Stimulated activated CD8-positive, alpha-beta memory T cell treated with anti-CD3 and anti-CD28 coated beads, Interleukin-4, amount 100 ng/mL, for 1 hour (primary cell): ENCODE data around the gene TAF10.

Experiments
- DNase-seq, 2 donors: peaks; one replicate each; pipeline ENCODE4 v3.0.0-alpha.2; 2020; ENCODE audit warnings: low read depth in 2 of 2, low spot score in 1 of 2

Gene TAF10

GRCh38 chr11:6625832-6626420, 13.9 kb upstream of the TAF10 start:
- DNase-seq: no peak

GRCh38 chr11:6625156-6625831, 13.3 kb upstream of the TAF10 start:
- no peak for DNase-seq

GRCh38 chr11:6623391-6624363, 11.7 kb upstream of the TAF10 start:
- DNase-seq: no peak

- no peak for DNase-seq
Measured at GRCh38 chr11:6622261-6623171, 10.5 kb upstream of the TAF10 start.

- DNase-seq: no peak
Measured at GRCh38 chr11:6621711-6622211, 9.7 kb upstream of the TAF10 start.

- DNase-seq: no peak
Measured at GRCh38 chr11:6620636-6621035, 8.6 kb upstream of the TAF10 start.

- DNase-seq: peak; percentile 82 to 84
Measured at GRCh38 chr11:6619004-6619745, 7.2 kb upstream of the TAF10 start, which contains the start of gene TPP1. Gene TPP1 (minus strand): TSS chr11:6619422. CDS start chr11:6619400, 22 bp downstream.

- DNase-seq: peak in 1 of 2 donors; percentile 61
Measured at GRCh38 chr11:6618117-6619003, 6.3 kb upstream of the TAF10 start.

GRCh38 chr11:6617315-6617781, 5.3 kb upstream of the TAF10 start:
- no peak for DNase-seq

GRCh38 chr11:6616596-6617250, 4.7 kb upstream of the TAF10 start:
- DNase-seq: no peak

- DNase-seq: no peak
Measured at GRCh38 chr11:6615882-6616585, 4.0 kb upstream of the TAF10 start.

GRCh38 chr11:6615046-6615445, 3.0 kb upstream of the TAF10 start:
- DNase-seq: no peak

GRCh38 chr11:6614446-6614845, 2.4 kb upstream of the TAF10 start:
- DNase-seq: no peak

- DNase-seq: no peak
Measured at GRCh38 chr11:6613496-6613895, 1.5 kb upstream of the TAF10 start.

- no peak for DNase-seq
Measured at GRCh38 chr11:6611963-6612212, 128 bp downstream of the TAF10 start.

GRCh38 chr11:6611092-6611962, 689 bp downstream of the TAF10 start:
- DNase-seq: peak in 1 of 2 donors; percentile 16

- DNase-seq: no peak
Measured at GRCh38 chr11:6610591-6610990, 1.4 kb downstream of the TAF10 start.
